ENCODE results near the gene PIP5K1B.

- TF ChIP-seq, protein P1, sequence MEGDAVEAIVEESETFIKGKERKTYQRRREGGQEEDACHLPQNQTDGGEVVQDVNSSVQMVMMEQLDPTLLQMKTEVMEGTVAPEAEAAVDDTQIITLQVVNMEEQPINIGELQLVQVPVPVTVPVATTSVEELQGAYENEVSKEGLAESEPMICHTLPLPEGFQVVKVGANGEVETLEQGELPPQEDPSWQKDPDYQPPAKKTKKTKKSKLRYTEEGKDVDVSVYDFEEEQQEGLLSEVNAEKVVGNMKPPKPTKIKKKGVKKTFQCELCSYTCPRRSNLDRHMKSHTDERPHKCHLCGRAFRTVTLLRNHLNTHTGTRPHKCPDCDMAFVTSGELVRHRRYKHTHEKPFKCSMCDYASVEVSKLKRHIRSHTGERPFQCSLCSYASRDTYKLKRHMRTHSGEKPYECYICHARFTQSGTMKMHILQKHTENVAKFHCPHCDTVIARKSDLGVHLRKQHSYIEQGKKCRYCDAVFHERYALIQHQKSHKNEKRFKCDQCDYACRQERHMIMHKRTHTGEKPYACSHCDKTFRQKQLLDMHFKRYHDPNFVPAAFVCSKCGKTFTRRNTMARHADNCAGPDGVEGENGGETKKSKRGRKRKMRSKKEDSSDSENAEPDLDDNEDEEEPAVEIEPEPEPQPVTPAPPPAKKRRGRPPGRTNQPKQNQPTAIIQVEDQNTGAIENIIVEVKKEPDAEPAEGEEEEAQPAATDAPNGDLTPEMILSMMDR (conservative IDR thresholded peaks at IDR 0.05): no peak
- TF ChIP-seq ZFX (IDR thresholded peaks at IDR 0.05): no peak
Observed at GRCh38 chr9:68895741-68896478, 190.9 kb downstream of the PIP5K1B start.

All from C4-2B (cell line).